SK-N-SH (cell line): Measurements from ENCODE around the gene OR14A16. TPM values are rescaled to one million over a fixed set of nuclear protein-coding genes. Genes with fewer than 3 reads are reported as not detected.

ENCODE experiments used
- CTCF ChIA-PET: fragments of 300-600, 350-600 bp; formaldehyde crosslinking; extraction: SDS; loops from one replicate; lab custom pipeline; 2021; lab: Yijun Ruan, JAX
- POLR2A ChIA-PET: fragments of 350-600 bp; sonication (Branson Sonifier 250); formaldehyde crosslinking; extraction: SDS; loops from one replicate; lab custom pipeline; 2020; ENCODE audit warnings: antibody characterized with exemption, inconsistent platforms; lab: Yijun Ruan, JAX
- DNase-seq: peaks from one replicate; pipeline ENCODE4 v3.0.0; 2012
- H2AFZ ChIP-seq: fragments of 200-600 bp; sonication (generic); 2 replicates; pipeline ENCODE4 v1.8.1; 2016; ENCODE audit warnings: antibody characterized with exemption, mild to moderate bottlenecking, low read depth
- H3F3A ChIP-seq: fragments of 200-600 bp; sonication (generic); replicated peaks from 2 replicates; pipeline ENCODE3; 2016; ENCODE audit warnings: antibody characterized with exemption, mild to moderate bottlenecking; ENCODE audit not compliant: insufficient read depth
- H3K27ac ChIP-seq, 2 experiments: fragments of 200-500 bp in 1 of 2; fragments of 200-600 bp in 1 of 2; sonication (Bioruptor generic) in 1 of 2; sonication (generic), shearing (Covaris generic) in 1 of 2; 2 replicates each; pipeline versions ENCODE4 v1.5.1 to v1.6.1; 2014 to 2016; ENCODE audit warnings: low read depth in 2 of 2, inconsistent platforms in 1 of 2, low read length in 1 of 2, mild to moderate bottlenecking in 1 of 2, mixed read lengths in 1 of 2
- H3K27me3 ChIP-seq: fragments of 200-600 bp; sonication (generic), shearing (Covaris generic); 2 replicates; pipeline ENCODE4 v1.6.1; 2016; ENCODE audit warnings: mixed run types; ENCODE audit not compliant: insufficient read depth
- H3K36me3 ChIP-seq, 2 experiments: fragments of 200-500 bp in 1 of 2; fragments of 200-600 bp in 1 of 2; sonication (Bioruptor generic) in 1 of 2; sonication (generic) in 1 of 2; replicated peaks in 1 of 2; 2 replicates each; pipeline versions ENCODE3 to v1.5.1; 2014 to 2016; ENCODE audit warnings: low read length in 1 of 2, mild to moderate bottlenecking in 1 of 2; ENCODE audit not compliant: insufficient read depth in 2 of 2, control insufficient read depth in 1 of 2
- H3K4me1 ChIP-seq, 2 experiments: fragments of 200-500 bp in 1 of 2; fragments of 200-600 bp in 1 of 2; sonication (Bioruptor generic) in 1 of 2; sonication (generic), shearing (Covaris generic) in 1 of 2; 2 replicates each; pipeline versions ENCODE4 v1.5.1 to v1.6.1; 2014 to 2016; ENCODE audit warnings: low read depth in 1 of 2, low read length in 1 of 2, mixed run types in 1 of 2; ENCODE audit not compliant: insufficient read depth in 2 of 2, control insufficient read depth in 1 of 2
- H3K4me2 ChIP-seq: fragments of 200-600 bp; sonication (generic), shearing (Covaris generic); 2 replicates; pipeline ENCODE4 v1.6.1; 2017; ENCODE audit warnings: mixed run types
- H3K4me3 ChIP-seq, 2 experiments: fragments of 200-500 bp in 1 of 2; fragments of 200-600 bp in 1 of 2; sonication (Bioruptor generic) in 1 of 2; sonication (generic), shearing (Covaris generic) in 1 of 2; 2 replicates each; pipeline versions ENCODE4 v1.5.1 to v1.8.1; 2014 to 2016; ENCODE audit warnings: low read depth in 2 of 2, inconsistent platforms in 1 of 2, low read length in 1 of 2, mild to moderate bottlenecking in 1 of 2, mixed read lengths in 1 of 2, moderate library complexity in 1 of 2
- H3K79me2 ChIP-seq: fragments of 200-600 bp; sonication (generic); 2 replicates; pipeline ENCODE4 v1.8.1; 2017; ENCODE audit warnings: mild to moderate bottlenecking; ENCODE audit not compliant: insufficient read depth
- H3K9ac ChIP-seq: fragments of 200-600 bp; sonication (generic); 2 replicates; pipeline ENCODE4 v1.6.1; 2017; ENCODE audit warnings: mixed run types
- H3K9me2 ChIP-seq: fragments of 200-600 bp; sonication (generic); 2 replicates; pipeline ENCODE4 v1.6.1; 2017; ENCODE audit warnings: mixed run types
- H3K9me3 ChIP-seq: fragments of 200-600 bp; sonication (generic); 2 replicates; pipeline ENCODE4 v1.6.1; 2017; ENCODE audit warnings: mixed run types, mild to moderate bottlenecking, moderate library complexity
- H4K20me1 ChIP-seq: fragments of 200-600 bp; sonication (generic); 2 replicates; pipeline ENCODE4 v1.6.1; 2017; ENCODE audit warnings: mild to moderate bottlenecking, mixed run types; ENCODE audit not compliant: insufficient read depth
- CHD2 ChIP-seq: fragments of 150-350 bp; IDR thresholded peaks from 2 replicates; pipeline ENCODE4 v1.6.1; 2018; ENCODE audit warnings: low read length; ENCODE audit not compliant: partially characterized antibody
- ELF1 ChIP-seq: IDR thresholded peaks from 2 replicates; pipeline ENCODE4 v1.4.0; 2012
- EP300 ChIP-seq, 2 experiments: IDR thresholded peaks; 2 replicates each; pipeline versions ENCODE4 v1.4.0 to v1.6.1; 2012; ENCODE audit warnings: borderline replicate concordance in 1 of 2, low read depth in 1 of 2, low read length in 1 of 2
- EZH2phosphoT487 ChIP-seq: fragments of 200-600 bp; sonication (generic); IDR thresholded peaks from 2 replicates; pipeline ENCODE4 v1.6.1; 2017; ENCODE audit warnings: low read depth, mixed run types, mild to moderate bottlenecking, antibody characterized with exemption, moderate library complexity, borderline replicate concordance
- GABPA ChIP-seq: IDR thresholded peaks from 2 replicates; pipeline ENCODE4 v1.4.0; 2012; ENCODE audit warnings: low read depth, mild to moderate bottlenecking
- MEF2A ChIP-seq: IDR thresholded peaks from 2 replicates; pipeline ENCODE4 v1.4.0; 2012; ENCODE audit warnings: low read depth, borderline replicate concordance
- NFIC ChIP-seq: IDR thresholded peaks from 2 replicates; pipeline ENCODE4 v1.4.0; 2012; ENCODE audit warnings: borderline replicate concordance
- NRF1 ChIP-seq: IDR thresholded peaks from 2 replicates; pipeline ENCODE4 v1.6.1; 2012; ENCODE audit warnings: low read depth, mild to moderate bottlenecking, low read length
- POLR2AphosphoS5 ChIP-seq: IDR thresholded peaks from 2 replicates; pipeline ENCODE4 v1.6.1; 2012; ENCODE audit warnings: low read depth, low read length
- SMC3 ChIP-seq: IDR thresholded peaks from 2 replicates; pipeline ENCODE4 v1.6.1; 2012; ENCODE audit warnings: low read depth, low read length, improper control_type of control experiment
- TEAD4 ChIP-seq: IDR thresholded peaks from 2 replicates; pipeline ENCODE4 v1.4.0; 2012; ENCODE audit warnings: mild to moderate bottlenecking, borderline replicate concordance; ENCODE audit not compliant: insufficient read depth
- YY1 ChIP-seq: IDR thresholded peaks from 2 replicates; pipeline ENCODE4 v1.4.0; 2012; ENCODE audit warnings: low read depth, mild to moderate bottlenecking
- WGBS: methylation state at CpG from one replicate; pipeline ENCODE4 v1.1.6; 2017; ENCODE audit warnings: low lambda C conversion rate; 5-methylcytosine and 5-hydroxymethylcytosine counted together
- polyA plus RNA-seq, 3 experiments: library from polyadenylated mRNA; depleted of rRNA; stranded (reverse); fragments of >200 nt; gene quantifications; 2 replicates each; pipeline ENCODE4 v1.2.3, GENCODE V29; 2012
- TF ChIP-seq, protein P1 (sequence below): fragments of 200-600 bp; sonication (generic); IDR thresholded peaks from 2 replicates; pipeline ENCODE4 v1.6.1; 2017; ENCODE audit warnings: antibody characterized with exemption, mild to moderate bottlenecking, moderate library complexity
- TF ChIP-seq, protein P2 (sequence below): IDR thresholded peaks from 2 replicates; pipeline ENCODE4 v1.4.0; 2012; ENCODE audit warnings: low read depth, borderline replicate concordance
- TF ChIP-seq, protein P3 (sequence below): IDR thresholded peaks from 2 replicates; pipeline ENCODE4 v1.6.1; 2012; ENCODE audit warnings: mild to moderate bottlenecking, low read depth, low read length, moderate library complexity

OR14A16 gene
- polyA plus RNA-seq, 1 of the 3 experiments (the other 2 are of a cell fraction): not detected

DNA sequence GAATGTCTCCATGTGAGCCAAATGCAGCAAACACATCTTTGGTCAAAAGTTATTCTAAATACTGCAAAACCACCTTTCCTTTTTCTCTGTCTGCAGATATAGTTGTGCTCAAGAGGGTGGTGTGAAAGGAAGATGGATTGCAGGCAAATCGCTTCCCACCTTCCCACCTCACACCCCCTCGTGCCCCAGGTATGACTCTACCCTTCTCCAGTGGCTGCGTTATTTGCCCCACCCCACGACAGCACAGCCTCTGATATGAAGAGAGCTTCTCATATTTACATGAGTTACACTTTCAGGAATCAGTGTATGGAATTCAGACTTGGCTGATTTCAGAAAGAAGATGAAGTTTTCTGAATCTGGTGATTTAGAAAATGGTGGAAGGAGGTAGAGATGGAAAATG is 38.8 kb upstream of the OR14A16 start:
- no peak overlapping the region for H2AFZ ChIP-seq
- H3K9ac ChIP-seq: no peak overlapping the region
- no peak overlapping the region for H3K27ac ChIP-seq
- POLR2A ChIA-PET: no interaction called here
- H3K4me2 ChIP-seq: no peak overlapping the region
- H3K9me2 ChIP-seq: no peaks in the 10 kb centered on the region
- H3K9me3 ChIP-seq: no peaks in the 10 kb centered on the region
- H3K27me3 ChIP-seq: peaks cover 5% of the 10 kb centered on the region; the same call in 1 of the 2 replicates
- H3K36me3 ChIP-seq: no peaks in the 10 kb centered on the region
- H3F3A ChIP-seq: no peaks in the 10 kb centered on the region
- H3K4me1 ChIP-seq: no peaks in the 10 kb centered on the region
- no peak for DNase-seq
- no peak overlapping the region for H3K4me3 ChIP-seq
- H3K79me2 ChIP-seq: no peaks in the 10 kb centered on the region
- H4K20me1 ChIP-seq: no peaks in the 10 kb centered on the region
- WGBS: 4% methylated on average over 4 of the region's 4 CpGs
- TF ChIP-seq, protein P1, sequence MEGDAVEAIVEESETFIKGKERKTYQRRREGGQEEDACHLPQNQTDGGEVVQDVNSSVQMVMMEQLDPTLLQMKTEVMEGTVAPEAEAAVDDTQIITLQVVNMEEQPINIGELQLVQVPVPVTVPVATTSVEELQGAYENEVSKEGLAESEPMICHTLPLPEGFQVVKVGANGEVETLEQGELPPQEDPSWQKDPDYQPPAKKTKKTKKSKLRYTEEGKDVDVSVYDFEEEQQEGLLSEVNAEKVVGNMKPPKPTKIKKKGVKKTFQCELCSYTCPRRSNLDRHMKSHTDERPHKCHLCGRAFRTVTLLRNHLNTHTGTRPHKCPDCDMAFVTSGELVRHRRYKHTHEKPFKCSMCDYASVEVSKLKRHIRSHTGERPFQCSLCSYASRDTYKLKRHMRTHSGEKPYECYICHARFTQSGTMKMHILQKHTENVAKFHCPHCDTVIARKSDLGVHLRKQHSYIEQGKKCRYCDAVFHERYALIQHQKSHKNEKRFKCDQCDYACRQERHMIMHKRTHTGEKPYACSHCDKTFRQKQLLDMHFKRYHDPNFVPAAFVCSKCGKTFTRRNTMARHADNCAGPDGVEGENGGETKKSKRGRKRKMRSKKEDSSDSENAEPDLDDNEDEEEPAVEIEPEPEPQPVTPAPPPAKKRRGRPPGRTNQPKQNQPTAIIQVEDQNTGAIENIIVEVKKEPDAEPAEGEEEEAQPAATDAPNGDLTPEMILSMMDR: no peak
- TF ChIP-seq, protein P2, sequence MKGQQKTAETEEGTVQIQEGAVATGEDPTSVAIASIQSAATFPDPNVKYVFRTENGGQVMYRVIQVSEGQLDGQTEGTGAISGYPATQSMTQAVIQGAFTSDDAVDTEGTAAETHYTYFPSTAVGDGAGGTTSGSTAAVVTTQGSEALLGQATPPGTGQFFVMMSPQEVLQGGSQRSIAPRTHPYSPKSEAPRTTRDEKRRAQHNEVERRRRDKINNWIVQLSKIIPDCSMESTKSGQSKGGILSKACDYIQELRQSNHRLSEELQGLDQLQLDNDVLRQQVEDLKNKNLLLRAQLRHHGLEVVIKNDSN: no peak
- TF ChIP-seq SMC3: no peak
- TF ChIP-seq GABPA: no peak
- TF ChIP-seq CHD2: no peak
- no peak for TF ChIP-seq TEAD4
- TF ChIP-seq, protein P3, sequence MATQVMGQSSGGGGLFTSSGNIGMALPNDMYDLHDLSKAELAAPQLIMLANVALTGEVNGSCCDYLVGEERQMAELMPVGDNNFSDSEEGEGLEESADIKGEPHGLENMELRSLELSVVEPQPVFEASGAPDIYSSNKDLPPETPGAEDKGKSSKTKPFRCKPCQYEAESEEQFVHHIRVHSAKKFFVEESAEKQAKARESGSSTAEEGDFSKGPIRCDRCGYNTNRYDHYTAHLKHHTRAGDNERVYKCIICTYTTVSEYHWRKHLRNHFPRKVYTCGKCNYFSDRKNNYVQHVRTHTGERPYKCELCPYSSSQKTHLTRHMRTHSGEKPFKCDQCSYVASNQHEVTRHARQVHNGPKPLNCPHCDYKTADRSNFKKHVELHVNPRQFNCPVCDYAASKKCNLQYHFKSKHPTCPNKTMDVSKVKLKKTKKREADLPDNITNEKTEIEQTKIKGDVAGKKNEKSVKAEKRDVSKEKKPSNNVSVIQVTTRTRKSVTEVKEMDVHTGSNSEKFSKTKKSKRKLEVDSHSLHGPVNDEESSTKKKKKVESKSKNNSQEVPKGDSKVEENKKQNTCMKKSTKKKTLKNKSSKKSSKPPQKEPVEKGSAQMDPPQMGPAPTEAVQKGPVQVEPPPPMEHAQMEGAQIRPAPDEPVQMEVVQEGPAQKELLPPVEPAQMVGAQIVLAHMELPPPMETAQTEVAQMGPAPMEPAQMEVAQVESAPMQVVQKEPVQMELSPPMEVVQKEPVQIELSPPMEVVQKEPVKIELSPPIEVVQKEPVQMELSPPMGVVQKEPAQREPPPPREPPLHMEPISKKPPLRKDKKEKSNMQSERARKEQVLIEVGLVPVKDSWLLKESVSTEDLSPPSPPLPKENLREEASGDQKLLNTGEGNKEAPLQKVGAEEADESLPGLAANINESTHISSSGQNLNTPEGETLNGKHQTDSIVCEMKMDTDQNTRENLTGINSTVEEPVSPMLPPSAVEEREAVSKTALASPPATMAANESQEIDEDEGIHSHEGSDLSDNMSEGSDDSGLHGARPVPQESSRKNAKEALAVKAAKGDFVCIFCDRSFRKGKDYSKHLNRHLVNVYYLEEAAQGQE: no peak
- TF ChIP-seq ELF1: no peak
- TF ChIP-seq NFIC: no peak
- no peak for TF ChIP-seq YY1
- no peak for TF ChIP-seq EP300 (IDR thresholded peaks at IDR 0.05; ENCODE audit: borderline replicate concordance in 1 of 2, low read depth in 1 of 2, low read length in 1 of 2)
- no peak for TF ChIP-seq POLR2AphosphoS5
- TF ChIP-seq MEF2A: no peak
- no peak for TF ChIP-seq NRF1
- TF ChIP-seq EZH2phosphoT487: no peak
- TF ChIP-seq, all 33 proteins: peak for 0
- CTCF ChIA-PET: no interaction called here
